ENCODE data around the gene UTS2B. TPM values are rescaled to one million over a fixed set of nuclear protein-coding genes. Genes with fewer than 3 reads are reported as not detected.

Gene UTS2B
- total and polyA plus RNA-seq, 9 of the 15 experiments (the other 6 are each of a cell fraction or from before 2014, with no cell fraction given) = 0.06 TPM; not detected in 8

GRCh38 chr3:191350396-191351090 lies 20.2 kb upstream of the UTS2B start (continued):
- TF ChIP-seq SP1 (CRISPR knock-in tag; IDR thresholded peaks at IDR 0.05) (no peak), BRD9 (IDR thresholded peaks at IDR 0.05; ENCODE audit: low read depth, partially characterized antibody) (no peak), RFX7 (CRISPR knock-in tag; IDR thresholded peaks at IDR 0.05) (no peak), SETDB1 (IDR thresholded peaks at IDR 0.05; ENCODE audit: low read length) (no peak), E2F5 (CRISPR knock-in tag; IDR thresholded peaks at IDR 0.05) (no peak), PYGO2 (tag; IDR thresholded peaks at IDR 0.05) (no peak)

GRCh38 chr3:191348098-191348497 lies 17.8 kb upstream of the UTS2B start:
- WGBS (ENCODE audit: insufficient coverage, low coverage, missing lambda C conversion rate) = no CpG with 5 or more reads among the region's 1 CpG
- TF ChIP-seq TAF15 (IDR thresholded peaks at IDR 0.05; ENCODE audit: low read depth, low read length) (no peak), COPS2 (conservative IDR thresholded peaks at IDR 0.05) (no peak), MCM3 (IDR thresholded peaks at IDR 0.05) (no peak), SMARCB1 (IDR thresholded peaks at IDR 0.05; ENCODE audit: insufficient read length, low read depth) (no peak), MBD1 (CRISPR knock-in tag; IDR thresholded peaks at IDR 0.05) (no peak), CTCFL (IDR thresholded peaks at IDR 0.05; ENCODE audit: borderline replicate concordance, insufficient read depth, low read depth, low read length, poor library complexity, severe bottlenecking) (no peak), HMBOX1 (IDR thresholded peaks at IDR 0.05) (no peak), NFE2L1 (tag; IDR thresholded peaks at IDR 0.05; ENCODE audit: borderline replicate concordance, low read depth) (no peak), CC2D1A (IDR thresholded peaks at IDR 0.05) (no peak), SP2 (IDR thresholded peaks at IDR 0.05; ENCODE audit: extremely low read depth, low read depth, low read length, poor library complexity, severe bottlenecking) (no peak), BHLHE40 (IDR thresholded peaks at IDR 0.05; ENCODE audit: low read length) (no peak)

More at GRCh38 chr3:191348098-191348497, 17.8 kb upstream of the UTS2B start:
- no peaks in the 10 kb centered on the region for H3K9me1 ChIP-seq (ENCODE audit: control insufficient read depth, insufficient read depth, low read length)
- FAIRE-seq (no peak), DNase-seq (ENCODE audit: extremely low read depth in 1 of 4, low spot score in 3 of 4) (no peak), ATAC-seq (no peak)
- H3K36me3 ChIP-seq (ENCODE audit: control insufficient read depth, insufficient read depth, low read length) = no peaks in the 10 kb centered on the region
- H3K4me1 ChIP-seq (replicated peaks in 1 of 2; ENCODE audit: control insufficient read depth in 2 of 2, insufficient read depth in 2 of 2, low read length in 2 of 2) = no peaks in the 10 kb centered on the region; a peak in 1 of 5 replicates
- ChIA-PET POLR2A (no interaction called here), CTCF (ENCODE audit: low intra/inter-chr PET ratio) (no interaction called here)
- H3K79me2 ChIP-seq (ENCODE audit: control insufficient read depth, insufficient read depth, low read length) = peaks cover 34% of the 10 kb centered on the region
- no peak overlapping the region for H2AFZ ChIP-seq (ENCODE audit: low read depth, low read length)
- intact Hi-C loops (cut with micrococcal nuclease) = no loop called here
- in situ Hi-C loops (cut with MboI) = no loop called here
- no peak overlapping the region for H3K27ac ChIP-seq (ENCODE audit: extremely low read depth, low read depth, low read length)
- H3K9ac ChIP-seq (ENCODE audit: insufficient read depth in 1 of 2, low read depth in 2 of 2, low read length in 2 of 2) = no peak overlapping the region
- BruUV-seq (replicated peaks) = no TSS peak
- no peak overlapping the region for H3K4me2 ChIP-seq (ENCODE audit: insufficient read depth, low read length)
- H4K20me1 ChIP-seq (replicated peaks; ENCODE audit: control insufficient read depth, insufficient read depth, low read length) = peaks cover 10% of the 10 kb centered on the region
- no peaks in the 10 kb centered on the region for H3K27me3 ChIP-seq (ENCODE audit: control insufficient read depth in 2 of 2, insufficient read depth in 2 of 2, low read length in 2 of 2)
- no peak overlapping the region for H3K4me3 ChIP-seq
- no peaks in the 10 kb centered on the region for H3K9me3 ChIP-seq (replicated peaks; ENCODE audit: control insufficient read depth, insufficient read depth, low read depth, low read length)

Measured in K562 (cell line).